Activated CD4-positive, alpha-beta memory T cell treated with anti-CD3 and anti-CD28 coated beads, Interleukin-2, amount 10 ng/mL, durations not matched to agents 7 days and 5 days (primary cell): ENCODE measurements around the gene CXCL8. TPM values are rescaled to one million over a fixed set of nuclear protein-coding genes. Genes with fewer than 3 reads are reported as not detected.

Experiments
- CTCF ChIA-PET: fragments of 350-600 bp; sonication (Branson Sonifier 250); formaldehyde crosslinking; loops from one replicate; lab custom pipeline; 2021; ENCODE audit warnings: antibody characterized with exemption, inconsistent platforms; lab: Charles Lee
- POLR2A ChIA-PET: fragments of 350-600 bp; sonication (Branson Sonifier 250); formaldehyde crosslinking; loops from one replicate; lab custom pipeline; 2021; ENCODE audit warnings: antibody characterized with exemption; lab: Charles Lee
- DNase-seq: peaks from one replicate; pipeline ENCODE4 v3.0.0-alpha.2; 2020
- H3K27ac Mint-ChIP-seq: one replicate; pipeline ENCODE4 v1.8.0; 2021; ENCODE audit warnings: mild to moderate bottlenecking, mixed read lengths
- H3K27me3 Mint-ChIP-seq: one replicate; pipeline ENCODE4 v1.8.0; 2021; ENCODE audit warnings: mixed read lengths
- H3K36me3 Mint-ChIP-seq: one replicate; pipeline ENCODE4 v1.8.0; 2021; ENCODE audit warnings: low read depth, mixed read lengths
- H3K4me1 Mint-ChIP-seq: one replicate; pipeline ENCODE4 v1.8.0; 2021; ENCODE audit warnings: mixed read lengths
- H3K4me3 Mint-ChIP-seq: one replicate; pipeline ENCODE4 v1.8.0; 2021; ENCODE audit warnings: mild to moderate bottlenecking, mixed read lengths
- H3K9me3 Mint-ChIP-seq: one replicate; pipeline ENCODE4 v1.8.0; 2021; ENCODE audit warnings: mixed read lengths
- total RNA-seq, 2 experiments: library from RNA; stranded (reverse); gene quantifications; one replicate each; pipeline ENCODE4 v1.2.3, GENCODE V29; 2021

CXCL8 gene
- total RNA-seq, 2 experiments from 2014 or later, result 12.5 to 13.2 TPM

DNA sequence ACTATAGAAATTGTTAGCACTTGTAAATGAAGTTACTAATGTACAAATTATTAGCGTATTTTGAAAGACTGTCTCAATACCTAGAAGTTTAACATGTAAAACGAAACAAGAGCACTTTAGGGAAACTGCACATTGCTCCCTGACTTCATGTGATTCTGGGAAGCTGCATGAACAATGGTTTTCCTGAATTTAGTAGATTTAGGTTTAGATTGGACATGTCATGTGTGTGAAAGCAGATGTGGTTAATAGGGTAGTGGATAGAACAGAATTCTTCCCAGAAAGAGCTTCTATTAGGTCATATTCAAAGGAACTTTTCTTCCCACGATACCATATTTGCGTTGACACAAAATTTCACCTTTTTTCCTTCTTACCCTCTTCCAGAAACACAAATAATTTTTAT, 14.9 kb upstream of the CXCL8 start:
- Mint-ChIP-seq H3K27ac (no peak overlapping the region), H3K4me3 (no peak overlapping the region), H3K4me1 (no peaks in the 10 kb centered on the region), H3K36me3 (no peaks in the 10 kb centered on the region), H3K27me3 (peaks cover 3% of the 10 kb centered on the region), H3K9me3 (no peaks in the 10 kb centered on the region)
- ChIA-PET CTCF (no interaction called here), POLR2A (no interaction called here)
- no peak for DNase-seq

DNA sequence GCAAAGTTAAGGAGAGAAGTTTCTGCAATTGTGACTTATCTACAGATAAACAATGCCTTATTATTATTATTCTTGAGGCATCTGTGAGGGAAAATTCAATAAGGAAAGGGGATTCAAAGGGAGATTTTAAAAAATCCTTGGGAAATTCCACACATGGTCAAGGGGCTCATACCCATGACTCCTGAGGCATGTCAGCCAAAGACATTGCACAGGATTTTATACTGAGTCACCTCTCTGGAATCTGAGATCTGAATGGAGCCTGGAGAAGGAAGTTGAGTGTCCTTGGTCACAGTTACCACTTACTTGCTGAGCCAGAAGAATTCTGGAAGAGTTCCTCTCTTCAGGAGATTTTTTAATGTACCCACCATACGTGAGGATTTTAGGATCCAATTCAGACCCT, 14.4 kb upstream of the CXCL8 start:
- DNase-seq, result no peak
- Mint-ChIP-seq H3K27me3 (peaks cover 3% of the 10 kb centered on the region), H3K9me3 (no peaks in the 10 kb centered on the region), H3K4me3 (no peak overlapping the region), H3K4me1 (peaks cover under 1% of the 10 kb centered on the region), H3K36me3 (no peaks in the 10 kb centered on the region), H3K27ac (no peak overlapping the region)
- ChIA-PET POLR2A (no interaction called here), CTCF (no interaction called here)

DNA sequence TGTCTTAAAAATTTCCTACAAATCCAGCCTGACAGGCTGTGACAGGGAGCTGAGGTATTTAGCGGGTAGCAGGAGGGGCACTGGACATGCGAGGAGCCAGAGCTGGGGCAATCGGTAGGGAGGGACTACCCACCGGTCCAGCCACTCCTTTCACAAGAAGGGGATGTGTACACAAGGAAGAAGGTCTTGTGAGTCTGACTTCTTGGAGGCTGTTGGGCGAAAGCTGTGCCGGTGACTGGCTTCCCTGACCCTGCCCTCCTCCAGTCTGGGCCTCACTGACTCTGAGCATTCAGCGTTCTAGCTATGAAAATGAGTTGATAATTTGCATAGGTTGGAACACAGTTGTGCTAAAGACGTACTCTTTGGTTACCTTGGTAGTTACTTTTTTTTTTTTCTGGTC, 12.7 kb upstream of the CXCL8 start:
- H3K4me3 Mint-ChIP-seq, result no peak overlapping the region
- no peaks in the 10 kb centered on the region for H3K9me3 Mint-ChIP-seq
- peaks cover 8% of the 10 kb centered on the region for H3K4me1 Mint-ChIP-seq
- H3K27ac Mint-ChIP-seq, result no peak overlapping the region
- CTCF ChIA-PET, result no interaction called here
- H3K36me3 Mint-ChIP-seq, result no peaks in the 10 kb centered on the region
- POLR2A ChIA-PET, result no interaction called here
- no peak for DNase-seq
- H3K27me3 Mint-ChIP-seq, result peaks cover 3% of the 10 kb centered on the region

DNA sequence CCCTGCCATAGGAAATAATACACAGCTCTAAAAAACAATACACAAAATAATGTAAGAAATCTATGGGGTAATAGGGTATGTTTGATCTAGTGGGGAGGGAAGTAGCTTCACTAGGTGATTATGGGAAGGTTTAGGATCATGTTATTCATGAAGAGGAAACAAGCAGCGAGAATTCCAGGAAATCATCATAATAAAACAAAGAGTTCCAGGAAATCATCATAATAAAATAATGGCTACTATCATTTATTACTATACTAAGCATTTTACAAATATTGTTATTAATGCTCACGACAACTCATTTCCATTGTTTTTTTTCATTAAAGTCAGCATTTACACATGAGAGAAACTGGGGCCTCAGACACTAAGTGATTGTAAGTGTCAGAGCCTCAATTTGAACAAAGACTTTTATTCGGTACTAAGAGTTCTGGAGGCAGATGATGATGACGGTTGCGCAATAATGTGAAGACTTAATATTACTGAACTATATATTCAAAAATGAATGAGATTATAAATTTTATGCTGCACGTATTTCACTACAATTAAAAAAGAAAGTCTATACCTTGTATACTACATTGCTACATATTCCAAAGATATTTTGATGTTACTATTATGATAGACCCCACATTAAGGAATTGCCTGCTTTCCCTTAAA, 12.2 kb upstream of the CXCL8 start:
- Mint-ChIP-seq H3K27ac (no peak overlapping the region), H3K27me3 (peaks cover 3% of the 10 kb centered on the region), H3K9me3 (no peaks in the 10 kb centered on the region), H3K4me3 (no peak overlapping the region), H3K4me1 (peaks cover 8% of the 10 kb centered on the region), H3K36me3 (no peaks in the 10 kb centered on the region)
- ChIA-PET POLR2A (no interaction called here), CTCF (no interaction called here)
- no peak for DNase-seq

DNA sequence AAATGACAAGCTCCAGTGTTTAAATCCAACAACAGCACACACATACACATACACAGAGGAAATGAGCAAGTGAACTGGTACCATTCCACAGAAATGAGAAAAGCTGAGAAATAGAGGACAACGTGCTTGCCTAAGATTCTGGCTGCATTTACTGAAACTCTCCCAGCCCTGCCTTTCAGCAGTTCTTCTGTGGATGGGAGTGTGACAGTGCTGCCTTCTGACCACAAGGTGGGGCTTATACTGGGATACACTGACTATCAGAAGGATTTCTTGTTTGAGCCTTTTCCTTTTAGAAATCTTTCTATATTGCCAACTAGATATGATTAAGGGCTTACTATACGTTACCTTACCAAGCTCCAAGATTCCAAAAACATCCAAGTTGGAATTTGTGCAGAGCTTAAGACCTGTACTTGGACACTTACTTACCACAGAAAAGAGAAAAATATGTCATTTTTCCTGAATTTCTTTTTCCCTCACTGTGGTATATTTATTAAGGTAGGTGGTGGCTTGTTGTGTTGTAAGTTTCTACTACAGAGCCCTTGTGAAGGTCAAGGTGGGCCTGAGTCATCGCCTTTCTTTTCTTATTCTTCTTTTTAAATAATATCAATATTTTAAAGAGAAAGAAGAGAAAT, 10.7 kb upstream of the CXCL8 start:
- Mint-ChIP-seq H3K4me3 (no peak overlapping the region), H3K4me1 (peaks cover 8% of the 10 kb centered on the region), H3K36me3 (no peaks in the 10 kb centered on the region), H3K27ac (no peak overlapping the region), H3K27me3 (peaks cover 3% of the 10 kb centered on the region), H3K9me3 (no peaks in the 10 kb centered on the region)
- DNase-seq, result no peak
- CTCF ChIA-PET, result interaction anchor here (2.5 kb wide), 1 partner anchor 405 kb away, joined by 6 read pairs; no protein-coding TSS in a partner anchor
- POLR2A ChIA-PET, result no interaction called here

DNA sequence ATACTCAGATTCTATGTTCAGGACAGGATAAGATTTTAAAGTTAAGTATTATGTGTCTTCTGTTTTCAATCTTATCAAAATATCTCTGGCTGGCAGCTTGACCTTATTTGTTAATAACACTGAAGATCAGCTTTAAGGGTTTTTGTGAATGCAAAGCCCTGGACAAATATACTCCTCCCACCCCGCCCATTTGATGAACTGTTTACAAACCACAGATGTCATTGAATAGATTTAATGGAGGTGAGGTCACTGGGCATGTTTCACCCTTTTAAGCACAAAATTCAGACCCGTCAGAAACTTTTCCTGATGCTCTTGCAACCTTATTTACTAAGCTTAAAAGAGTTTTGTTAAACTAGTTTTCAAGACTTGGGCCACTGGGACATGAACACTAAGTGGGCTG, 10.1 kb upstream of the CXCL8 start:
- peaks cover 10% of the 10 kb centered on the region for H3K4me1 Mint-ChIP-seq
- CTCF ChIA-PET, result interaction anchor here (2.5 kb wide), 1 partner anchor 404 kb away, joined by 6 read pairs; no protein-coding TSS in a partner anchor
- peaks cover 3% of the 10 kb centered on the region for H3K27me3 Mint-ChIP-seq
- no peak overlapping the region for H3K4me3 Mint-ChIP-seq
- no peaks in the 10 kb centered on the region for H3K36me3 Mint-ChIP-seq
- DNase-seq, result no peak
- H3K9me3 Mint-ChIP-seq, result no peaks in the 10 kb centered on the region
- POLR2A ChIA-PET, result no interaction called here
- no peak overlapping the region for H3K27ac Mint-ChIP-seq

DNA sequence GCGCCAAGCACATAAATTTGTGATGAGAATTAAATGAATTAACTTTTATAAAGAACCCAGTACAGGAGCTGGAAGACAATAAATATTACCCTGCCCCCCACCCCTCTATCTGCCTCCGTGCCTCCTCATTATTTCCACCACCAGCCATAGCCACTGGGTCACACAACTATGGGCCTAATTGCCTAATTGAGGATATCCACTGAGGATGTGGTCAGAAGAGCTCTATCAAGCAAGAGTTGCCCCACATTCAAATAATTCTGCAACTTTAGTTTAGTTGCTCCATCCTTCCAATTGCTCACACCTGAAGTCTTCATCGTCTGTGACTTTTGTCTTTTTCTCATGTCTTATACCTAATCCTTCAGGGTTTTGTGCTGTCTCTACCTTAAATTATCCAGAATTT, 9.5 kb upstream of the CXCL8 start:
- no peaks in the 10 kb centered on the region for H3K9me3 Mint-ChIP-seq
- peaks cover 3% of the 10 kb centered on the region for H3K27me3 Mint-ChIP-seq
- ChIA-PET POLR2A (no interaction called here), CTCF (interaction anchor here (2.5 kb wide), 1 partner anchor 404 kb away, joined by 6 read pairs; no protein-coding TSS in a partner anchor)
- H3K36me3 Mint-ChIP-seq, result no peaks in the 10 kb centered on the region
- peaks cover 10% of the 10 kb centered on the region for H3K4me1 Mint-ChIP-seq
- no peak overlapping the region for H3K27ac Mint-ChIP-seq
- H3K4me3 Mint-ChIP-seq, result no peak overlapping the region
- DNase-seq, result no peak

DNA sequence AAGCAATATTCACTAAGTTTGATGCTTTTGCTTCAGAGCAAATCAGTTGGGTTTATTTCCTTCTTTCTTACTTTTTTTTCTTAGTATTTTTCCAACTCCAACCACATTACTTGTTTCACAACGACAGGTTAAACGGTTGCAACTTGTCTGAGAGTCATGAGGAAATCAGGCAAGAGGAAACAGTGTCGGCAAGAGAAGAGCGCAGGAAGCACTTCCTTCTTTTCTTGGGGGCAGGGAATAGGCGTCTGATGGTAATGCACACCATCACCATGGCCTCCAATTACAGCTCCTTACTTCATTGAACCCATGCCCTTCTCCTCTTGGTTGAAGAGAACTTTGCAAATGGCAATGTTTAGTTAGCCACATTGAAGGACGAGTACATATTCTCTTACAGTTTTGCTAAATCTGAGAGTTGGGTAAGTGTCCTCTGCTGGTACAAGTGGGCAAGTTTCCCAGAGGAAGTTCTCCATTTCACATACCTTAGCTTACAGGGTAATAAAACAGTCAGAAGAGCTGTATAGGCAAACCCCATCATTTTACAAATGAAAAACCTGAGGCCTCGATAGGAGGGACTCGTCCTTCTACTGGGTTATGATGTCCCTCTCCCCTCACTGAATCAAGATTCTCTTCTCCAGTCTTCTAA, 8.3 kb upstream of the CXCL8 start:
- DNase-seq, result no peak
- Mint-ChIP-seq H3K9me3 (no peaks in the 10 kb centered on the region), H3K36me3 (no peaks in the 10 kb centered on the region), H3K27ac (no peak overlapping the region), H3K4me3 (no peak overlapping the region), H3K27me3 (no peaks in the 10 kb centered on the region), H3K4me1 (peaks cover 10% of the 10 kb centered on the region)
- ChIA-PET CTCF (no interaction called here), POLR2A (no interaction called here)

DNA sequence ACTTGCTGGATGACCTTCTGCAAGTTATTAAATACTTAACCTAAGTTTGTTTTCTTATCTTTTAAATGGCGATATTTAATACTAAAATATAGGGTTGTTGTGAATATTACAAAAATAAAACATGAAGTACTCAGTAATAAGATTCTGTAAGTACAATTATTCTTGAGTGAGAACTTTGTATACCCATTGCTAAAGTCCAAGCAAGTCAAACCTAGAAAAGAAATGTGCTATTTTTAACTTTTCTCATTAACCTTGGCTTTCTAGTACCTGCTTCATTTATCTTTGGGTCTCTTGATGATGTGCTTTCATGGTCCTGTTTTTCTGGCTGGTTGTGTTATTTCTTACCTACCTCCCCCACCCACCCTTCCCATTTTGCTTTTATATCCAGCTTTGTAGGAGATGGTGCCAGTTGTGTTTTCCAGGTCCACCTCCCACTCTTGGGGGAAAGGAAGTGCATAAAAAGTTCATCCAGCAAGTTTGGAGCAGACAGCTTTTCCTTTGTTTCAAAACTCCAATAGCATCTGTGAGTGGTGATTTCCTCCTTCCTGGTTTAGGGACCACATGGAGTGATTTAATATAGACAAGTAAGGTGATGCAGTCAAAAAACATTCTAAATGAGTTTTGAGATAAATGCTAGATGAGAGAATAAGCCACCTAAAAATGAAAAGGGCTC, 7.5 kb upstream of the CXCL8 start:
- no peaks in the 10 kb centered on the region for H3K27me3 Mint-ChIP-seq
- CTCF ChIA-PET, result no interaction called here
- POLR2A ChIA-PET, result no interaction called here
- no peak overlapping the region for H3K4me3 Mint-ChIP-seq
- H3K27ac Mint-ChIP-seq, result no peak overlapping the region
- peaks cover 10% of the 10 kb centered on the region for H3K4me1 Mint-ChIP-seq
- peaks cover 2% of the 10 kb centered on the region for H3K9me3 Mint-ChIP-seq
- DNase-seq, result no peak
- no peaks in the 10 kb centered on the region for H3K36me3 Mint-ChIP-seq

DNA sequence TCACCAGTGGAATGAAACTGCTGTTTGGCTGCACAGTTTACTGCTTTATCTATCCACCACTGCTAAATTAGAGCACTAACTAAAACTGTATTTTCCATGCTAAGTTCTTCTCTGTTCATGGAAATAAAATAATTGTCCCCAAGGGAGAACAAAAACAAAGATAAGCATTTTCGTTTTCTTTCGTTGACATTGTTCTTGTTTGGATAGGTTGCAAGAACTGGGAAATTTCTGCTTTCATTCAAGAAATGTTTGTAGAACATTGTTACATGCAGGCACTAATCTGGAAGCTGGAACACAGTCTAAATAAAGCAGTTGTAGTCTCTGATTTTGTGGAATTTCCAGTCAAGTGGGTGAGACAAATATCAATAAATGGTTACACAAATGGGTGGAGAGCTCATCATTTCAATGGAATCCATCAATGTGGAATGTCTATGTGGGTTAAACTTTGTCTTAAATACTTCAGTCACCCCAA, 5.8 kb upstream of the CXCL8 start:
- ChIA-PET POLR2A (no interaction called here), CTCF (no interaction called here)
- DNase-seq, result no peak
- peaks cover 10% of the 10 kb centered on the region for H3K4me1 Mint-ChIP-seq
- H3K27me3 Mint-ChIP-seq, result no peaks in the 10 kb centered on the region
- H3K27ac Mint-ChIP-seq, result no peak overlapping the region
- no peaks in the 10 kb centered on the region for H3K36me3 Mint-ChIP-seq
- H3K4me3 Mint-ChIP-seq, result no peak overlapping the region
- peaks cover 2% of the 10 kb centered on the region for H3K9me3 Mint-ChIP-seq

DNA sequence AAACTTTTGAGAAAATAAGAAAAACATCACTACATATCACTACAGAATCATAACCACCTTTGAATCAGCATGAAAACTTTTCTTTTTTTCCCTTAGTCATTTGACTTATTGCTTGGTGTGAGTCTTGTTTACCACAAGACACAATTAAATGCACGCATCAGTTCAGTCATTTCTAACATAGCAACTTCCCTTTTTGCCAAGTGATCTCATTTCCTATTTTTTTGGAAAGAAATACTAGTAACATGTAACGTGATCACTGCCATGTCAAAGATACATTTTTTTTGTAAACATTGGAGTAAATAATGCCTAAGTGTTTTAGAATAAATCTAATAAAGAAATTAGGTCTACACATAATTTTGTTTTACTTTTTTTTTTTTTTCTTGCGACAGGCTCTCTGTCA, 5.1 kb upstream of the CXCL8 start:
- ChIA-PET POLR2A (no interaction called here), CTCF (no interaction called here)
- Mint-ChIP-seq H3K36me3 (no peaks in the 10 kb centered on the region), H3K9me3 (peaks cover 2% of the 10 kb centered on the region), H3K27ac (no peak overlapping the region), H3K4me1 (peaks cover 10% of the 10 kb centered on the region), H3K4me3 (no peak overlapping the region), H3K27me3 (no peaks in the 10 kb centered on the region)
- DNase-seq, result no peak

DNA sequence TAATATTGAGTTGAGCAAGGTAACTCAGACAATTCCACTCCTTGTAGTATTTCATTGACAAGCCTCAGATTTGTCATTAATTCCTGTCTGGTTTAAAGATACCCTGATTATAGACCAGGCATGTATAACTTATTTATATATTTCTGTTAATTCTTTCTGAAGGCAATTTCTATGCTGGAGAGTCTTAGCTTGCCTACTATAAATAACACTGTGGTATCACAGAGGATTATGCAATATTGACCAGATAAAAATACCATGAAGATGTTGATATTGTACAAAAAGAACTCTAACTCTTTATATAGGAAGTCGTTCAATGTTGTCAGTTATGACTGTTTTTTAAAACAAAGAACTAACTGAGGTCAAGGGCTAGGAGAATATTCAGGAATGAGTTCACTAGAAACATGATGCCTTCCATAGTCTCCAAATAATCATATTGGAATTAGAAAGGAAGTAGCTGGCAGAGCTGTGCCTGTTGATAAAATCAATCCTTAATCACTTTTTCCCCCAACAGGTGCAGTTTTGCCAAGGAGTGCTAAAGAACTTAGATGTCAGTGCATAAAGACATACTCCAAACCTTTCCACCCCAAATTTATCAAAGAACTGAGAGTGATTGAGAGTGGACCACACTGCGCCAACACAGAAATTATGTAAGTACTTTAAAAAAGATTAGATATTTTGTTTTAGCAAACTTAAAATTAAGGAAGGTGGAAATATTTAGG, 821 bp downstream of the CXCL8 start:
- no peaks in the 10 kb centered on the region for H3K4me1 Mint-ChIP-seq
- no peaks in the 10 kb centered on the region for H3K36me3 Mint-ChIP-seq
- H3K27ac Mint-ChIP-seq, result no peak overlapping the region
- ChIA-PET POLR2A (no interaction called here), CTCF (no interaction called here)
- peaks cover 2% of the 10 kb centered on the region for H3K9me3 Mint-ChIP-seq
- no peaks in the 10 kb centered on the region for H3K27me3 Mint-ChIP-seq
- H3K4me3 Mint-ChIP-seq, result no peak overlapping the region
- no peak for DNase-seq
